GM12878 (cell line): ENCODE data around the gene ADAMTS16. TPM values are rescaled to one million over a fixed set of nuclear protein-coding genes. Genes with fewer than 3 reads are reported as not detected.

ENCODE experiments used
- ATAC-seq: fragments of 200-7000 bp; cut with Tn5 transposase; 3 replicates; pipeline ENCODE4 v1.9.1; 2020; ENCODE audit warnings: mild to moderate bottlenecking, moderate library complexity
- BruUV-seq: library from RNA; stranded (reverse); fragments of 400-500 nt; replicated peaks from 2 replicates; lab custom pipeline; 2021; lab: Mats Ljungman, UMichigan
- CTCF ChIA-PET: fragments of 300-600 bp; sonication (Branson Sonifier 250); formaldehyde crosslinking; extraction: SDS; loops from one replicate; lab custom pipeline; 2021; ENCODE audit warnings: inconsistent platforms; lab: Yijun Ruan, JAX
- POLR2A ChIA-PET: fragments of 350-600 bp; formaldehyde crosslinking; extraction: SDS; loops from one replicate; lab custom pipeline; 2021; ENCODE audit warnings: inconsistent platforms; lab: Charles Lee
- RAD21 ChIA-PET: fragments of 300-600 bp; sonication (Branson Sonifier 250); formaldehyde crosslinking; loops from one replicate; lab custom pipeline; 2023; ENCODE audit warnings: antibody characterized with exemption; ENCODE audit not compliant: unreplicated experiment; lab: Charles Lee
- SMC1A ChIA-PET: fragments of 300-600 bp; sonication (Branson Sonifier 250); formaldehyde crosslinking; loops from one replicate; lab custom pipeline; 2023; ENCODE audit not compliant: unreplicated experiment, uncharacterized antibody; lab: Charles Lee
- DNase-seq: peaks from one replicate; pipeline ENCODE4 v3.0.0-alpha.2; 2011; ENCODE audit warnings: low read depth, low spot score
- FAIRE-seq: peaks from 3 replicates; lab custom pipeline; 2011; peaks lifted over from hg19 to GRCh38; lab: Jason Lieb, UNC
- H2AFZ ChIP-seq: 2 replicates; pipeline ENCODE4 v1.6.0; 2011; ENCODE audit warnings: low read depth, low read length, control low read depth; ENCODE audit not compliant: control insufficient read depth
- H3K27ac ChIP-seq: 2 replicates; pipeline ENCODE4 v1.5.1; 2011; ENCODE audit warnings: control low read depth; ENCODE audit not compliant: control insufficient read depth, insufficient read depth
- H3K27me3 ChIP-seq, 2 experiments: replicated peaks in 1 of 2; 2 replicates each; pipeline versions ENCODE4 v1.6.0 to v1.6.1; 2011; ENCODE audit warnings: low read length in 1 of 2; ENCODE audit not compliant: control insufficient read depth in 2 of 2, insufficient read depth in 2 of 2
- H3K36me3 ChIP-seq, 2 experiments: 2 replicates each; pipeline ENCODE4 v1.5.1; 2011; ENCODE audit warnings: low read length in 1 of 2; ENCODE audit not compliant: control insufficient read depth in 2 of 2, insufficient read depth in 2 of 2
- H3K4me1 ChIP-seq: 2 replicates; pipeline ENCODE4 v1.6.1; 2011; ENCODE audit warnings: mild to moderate bottlenecking, low read length, moderate library complexity, mixed read lengths; ENCODE audit not compliant: control insufficient read depth, insufficient read depth
- H3K4me2 ChIP-seq: 2 replicates; pipeline ENCODE4 v1.6.0; 2011; ENCODE audit warnings: control low read depth; ENCODE audit not compliant: control insufficient read depth, insufficient read depth
- H3K4me3 ChIP-seq: fragments of 200-600 bp; sonication (generic); 2 replicates; pipeline ENCODE4 v1.5.1; 2016
- H3K79me2 ChIP-seq: 2 replicates; pipeline ENCODE4 v1.6.0; 2011; ENCODE audit warnings: low read length; ENCODE audit not compliant: control insufficient read depth, insufficient read depth
- H3K9ac ChIP-seq: 2 replicates; pipeline ENCODE4 v1.8.0; 2011; ENCODE audit warnings: low read length, control low read depth, mixed read lengths; ENCODE audit not compliant: control insufficient read depth, insufficient read depth
- H3K9me3 ChIP-seq: replicated peaks from 3 replicates; pipeline ENCODE4 v1.5.1; 2011; ENCODE audit warnings: mild to moderate bottlenecking, low read length; ENCODE audit not compliant: control insufficient read depth, insufficient read depth
- H4K20me1 ChIP-seq: 2 replicates; pipeline ENCODE4 v1.6.0; 2011; ENCODE audit not compliant: control insufficient read depth, insufficient read depth
- IRF4 ChIP-seq: IDR thresholded peaks from 2 replicates; pipeline ENCODE4 v1.6.1; 2011; ENCODE audit warnings: low read depth, low read length
- KAT2A ChIP-seq: conservative IDR thresholded peaks from 2 replicates; pipeline ENCODE4 v1.6.1; 2011; ENCODE audit warnings: low read depth, low read length; ENCODE audit not compliant: control insufficient read depth
- LARP7 ChIP-seq: fragments of 450-650 bp; IDR thresholded peaks from 2 replicates; pipeline ENCODE4 v1.6.1; 2017; ENCODE audit warnings: mild to moderate bottlenecking
- MTA3 ChIP-seq: IDR thresholded peaks from 2 replicates; pipeline ENCODE4 v1.6.1; 2012; ENCODE audit warnings: low read length, inconsistent platforms, borderline replicate concordance
- NFIC ChIP-seq: IDR thresholded peaks from 2 replicates; pipeline ENCODE4 v1.6.1; 2012; ENCODE audit warnings: low read depth, mild to moderate bottlenecking, inconsistent platforms, low read length, moderate library complexity
- NR2F1 ChIP-seq: fragments of 450-650 bp; conservative IDR thresholded peaks from 2 replicates; pipeline ENCODE4 v1.6.1; 2017; ENCODE audit warnings: mild to moderate bottlenecking
- POU2F2 ChIP-seq: IDR thresholded peaks from 3 replicates; pipeline ENCODE4 v1.6.1; 2011; ENCODE audit warnings: low read depth, mild to moderate bottlenecking, low read length, borderline replicate concordance
- SMAD1 ChIP-seq: fragments of 450-650 bp; IDR thresholded peaks from 2 replicates; pipeline ENCODE4 v1.6.1; 2018; ENCODE audit warnings: mild to moderate bottlenecking, low read depth; ENCODE audit not compliant: partially characterized antibody
- SREBF1 ChIP-seq: IDR thresholded peaks from 2 replicates; pipeline ENCODE4 v1.6.1; 2012; ENCODE audit warnings: mild to moderate bottlenecking, low read length
- SUPT20H ChIP-seq: IDR thresholded peaks from 2 replicates; pipeline ENCODE4 v1.6.1; 2011; ENCODE audit warnings: low read depth, mild to moderate bottlenecking, low read length, moderate library complexity, borderline replicate concordance; ENCODE audit not compliant: control insufficient read depth
- TCF7 ChIP-seq: IDR thresholded peaks from 2 replicates; pipeline ENCODE4 v1.6.1; 2014; ENCODE audit warnings: antibody characterized with exemption, borderline replicate concordance
- ZZZ3 ChIP-seq: IDR thresholded peaks from 2 replicates; pipeline ENCODE4 v1.6.1; 2011; ENCODE audit warnings: low read depth; ENCODE audit not compliant: control insufficient read depth, insufficient read length
- in situ Hi-C: fragments of 300-500 bp; cut with MboI; formaldehyde crosslinking; loops from 9 replicates; pipeline ENCODE4 v1.14.3; 2018; ENCODE audit warnings: mixed read lengths
- intact Hi-C: fragments of 100-400 bp; cut with micrococcal nuclease; formaldehyde crosslinking; loops from one replicate; pipeline ENCODE4 v1.14.2; 2022; ENCODE audit not compliant: unreplicated experiment
- polyA plus RNA-seq, 11 experiments: library from polyadenylated mRNA; depleted of rRNA in 4 of 11; unstranded in 6 of 11; stranded (reverse) in 5 of 11; fragments of >200 nt; fragmentation: Nextera tagmentation in 4 of 11; fragmentation: Illumina TruSeq in 1 of 11; extraction: Ambion mirVana in 4 of 11; extraction: Trizol in 1 of 11; gene quantifications; 1 replicate in 1 of 11; 2 replicates in 10 of 11; pipeline versions ENCODE4 v1.2.1 to v1.2.3, GENCODE V29; 2011 to 2016; ENCODE audit warnings: inconsistent platforms in 2 of 11, missing spikeins in 2 of 11, low read depth in 1 of 11
- total RNA-seq, 4 experiments: library from RNA; depleted of rRNA in 3 of 4; stranded (reverse); fragments of >200 nt in 3 of 4; fragmentation: Illumina TruSeq in 1 of 4; extraction: Trizol in 1 of 4; gene quantifications; 2 replicates each; pipeline versions ENCODE4 v1.2.1 to v1.2.3, GENCODE V29; 2013 to 2021
- TF ChIP-seq, protein P1 (sequence below): IDR thresholded peaks from 2 replicates; pipeline ENCODE4 v1.6.1; 2011; ENCODE audit warnings: borderline replicate concordance, low read depth, mild to moderate bottlenecking, moderate library complexity, mixed read lengths, low read length; ENCODE audit not compliant: insufficient read depth; ENCODE audit errors: extremely low read length
- TF ChIP-seq, protein P2 (sequence below), 3 experiments: IDR thresholded peaks in 2 of 3; conservative IDR thresholded peaks in 1 of 3; 2 replicates each; pipeline ENCODE4 v1.5.1; 2011; ENCODE audit warnings: low read depth in 3 of 3, low read length in 3 of 3, mild to moderate bottlenecking in 3 of 3, control low read depth in 2 of 3, moderate library complexity in 2 of 3, inconsistent platforms in 1 of 3, mixed read lengths in 1 of 3; ENCODE audit not compliant: control insufficient read depth in 2 of 3, insufficient read depth in 1 of 3; ENCODE audit errors: extremely low read depth in 1 of 3
- TF ChIP-seq, protein P3 (sequence below): IDR thresholded peaks from 2 replicates; pipeline ENCODE4 v1.6.1; 2012; ENCODE audit warnings: mild to moderate bottlenecking, low read depth, low read length
- TF ChIP-seq, protein P4 (sequence below): IDR thresholded peaks from 2 replicates; pipeline ENCODE4 v1.6.1; 2012; ENCODE audit warnings: low read length, inconsistent platforms
- TF ChIP-seq, protein P5 (sequence below): IDR thresholded peaks from 2 replicates; pipeline ENCODE4 v1.6.1; 2012; ENCODE audit warnings: low read depth, low read length, improper control_type of control experiment

Gene ADAMTS16
- total and polyA plus RNA-seq, 10 of the 15 experiments (the other 5 are each of a cell fraction or from before 2014, with no cell fraction given): 0.04 TPM; not detected in 9

DNA sequence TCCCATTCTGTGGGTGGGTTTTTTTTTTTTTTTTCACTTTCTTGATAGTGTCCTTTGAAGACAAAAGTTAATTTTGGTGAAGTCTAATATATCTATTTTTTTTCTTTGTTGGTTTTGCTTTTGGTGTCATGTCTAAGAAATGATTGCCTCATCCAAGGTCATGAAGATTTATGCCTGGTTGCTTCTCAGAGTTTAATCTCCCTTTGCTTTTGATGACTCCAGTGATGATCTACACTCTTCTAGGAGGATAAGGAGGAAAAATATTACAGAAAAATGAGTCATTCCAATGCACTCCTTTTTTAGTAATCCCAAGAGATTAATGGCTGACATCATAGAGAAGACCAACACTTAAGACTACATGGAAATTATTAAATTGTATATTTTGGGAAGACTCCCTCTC, 202.7 kb downstream of the ADAMTS16 start:
- H3K4me2 ChIP-seq: no peak overlapping the region
- H3K27me3 ChIP-seq: no peaks in the 10 kb centered on the region
- DNase-seq (no peak), ATAC-seq (no peak), FAIRE-seq (no peak)
- H3K36me3 ChIP-seq: no peaks in the 10 kb centered on the region
- in situ Hi-C loops: no loop called here
- ChIA-PET SMC1A (no interaction called here), POLR2A (interaction anchor here (0.5 kb wide), 1 partner anchor 183 kb away, joined by 3 read pairs; no protein-coding TSS in a partner anchor), CTCF (no interaction called here), RAD21 (no interaction called here)
- no TSS peak for BruUV-seq
- no peaks in the 10 kb centered on the region for H4K20me1 ChIP-seq
- no peaks in the 10 kb centered on the region for H3K79me2 ChIP-seq
- H3K9me3 ChIP-seq: no peaks in the 10 kb centered on the region
- no peaks in the 10 kb centered on the region for H3K4me1 ChIP-seq
- no peak overlapping the region for H3K9ac ChIP-seq
- H2AFZ ChIP-seq: no peak overlapping the region
- H3K27ac ChIP-seq: no peak overlapping the region
- H3K4me3 ChIP-seq: no peak overlapping the region
- intact Hi-C loops: no loop called here
- TF ChIP-seq, protein P1, sequence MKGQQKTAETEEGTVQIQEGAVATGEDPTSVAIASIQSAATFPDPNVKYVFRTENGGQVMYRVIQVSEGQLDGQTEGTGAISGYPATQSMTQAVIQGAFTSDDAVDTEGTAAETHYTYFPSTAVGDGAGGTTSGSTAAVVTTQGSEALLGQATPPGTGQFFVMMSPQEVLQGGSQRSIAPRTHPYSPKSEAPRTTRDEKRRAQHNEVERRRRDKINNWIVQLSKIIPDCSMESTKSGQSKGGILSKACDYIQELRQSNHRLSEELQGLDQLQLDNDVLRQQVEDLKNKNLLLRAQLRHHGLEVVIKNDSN: no peak
- TF ChIP-seq SMAD1: no peak
- TF ChIP-seq, protein P2, sequence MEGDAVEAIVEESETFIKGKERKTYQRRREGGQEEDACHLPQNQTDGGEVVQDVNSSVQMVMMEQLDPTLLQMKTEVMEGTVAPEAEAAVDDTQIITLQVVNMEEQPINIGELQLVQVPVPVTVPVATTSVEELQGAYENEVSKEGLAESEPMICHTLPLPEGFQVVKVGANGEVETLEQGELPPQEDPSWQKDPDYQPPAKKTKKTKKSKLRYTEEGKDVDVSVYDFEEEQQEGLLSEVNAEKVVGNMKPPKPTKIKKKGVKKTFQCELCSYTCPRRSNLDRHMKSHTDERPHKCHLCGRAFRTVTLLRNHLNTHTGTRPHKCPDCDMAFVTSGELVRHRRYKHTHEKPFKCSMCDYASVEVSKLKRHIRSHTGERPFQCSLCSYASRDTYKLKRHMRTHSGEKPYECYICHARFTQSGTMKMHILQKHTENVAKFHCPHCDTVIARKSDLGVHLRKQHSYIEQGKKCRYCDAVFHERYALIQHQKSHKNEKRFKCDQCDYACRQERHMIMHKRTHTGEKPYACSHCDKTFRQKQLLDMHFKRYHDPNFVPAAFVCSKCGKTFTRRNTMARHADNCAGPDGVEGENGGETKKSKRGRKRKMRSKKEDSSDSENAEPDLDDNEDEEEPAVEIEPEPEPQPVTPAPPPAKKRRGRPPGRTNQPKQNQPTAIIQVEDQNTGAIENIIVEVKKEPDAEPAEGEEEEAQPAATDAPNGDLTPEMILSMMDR (IDR thresholded peaks at IDR 0.05 in 2 of 3, conservative IDR thresholded peaks at IDR 0.05 in 1 of 3; ENCODE audit: control insufficient read depth in 2 of 3, extremely low read depth in 1 of 3, insufficient read depth in 1 of 3, low read depth in 3 of 3, low read length in 3 of 3): no peak
- TF ChIP-seq TCF7: no peak
- TF ChIP-seq KAT2A: no peak
- TF ChIP-seq POU2F2: no peak
- TF ChIP-seq, protein P3, sequence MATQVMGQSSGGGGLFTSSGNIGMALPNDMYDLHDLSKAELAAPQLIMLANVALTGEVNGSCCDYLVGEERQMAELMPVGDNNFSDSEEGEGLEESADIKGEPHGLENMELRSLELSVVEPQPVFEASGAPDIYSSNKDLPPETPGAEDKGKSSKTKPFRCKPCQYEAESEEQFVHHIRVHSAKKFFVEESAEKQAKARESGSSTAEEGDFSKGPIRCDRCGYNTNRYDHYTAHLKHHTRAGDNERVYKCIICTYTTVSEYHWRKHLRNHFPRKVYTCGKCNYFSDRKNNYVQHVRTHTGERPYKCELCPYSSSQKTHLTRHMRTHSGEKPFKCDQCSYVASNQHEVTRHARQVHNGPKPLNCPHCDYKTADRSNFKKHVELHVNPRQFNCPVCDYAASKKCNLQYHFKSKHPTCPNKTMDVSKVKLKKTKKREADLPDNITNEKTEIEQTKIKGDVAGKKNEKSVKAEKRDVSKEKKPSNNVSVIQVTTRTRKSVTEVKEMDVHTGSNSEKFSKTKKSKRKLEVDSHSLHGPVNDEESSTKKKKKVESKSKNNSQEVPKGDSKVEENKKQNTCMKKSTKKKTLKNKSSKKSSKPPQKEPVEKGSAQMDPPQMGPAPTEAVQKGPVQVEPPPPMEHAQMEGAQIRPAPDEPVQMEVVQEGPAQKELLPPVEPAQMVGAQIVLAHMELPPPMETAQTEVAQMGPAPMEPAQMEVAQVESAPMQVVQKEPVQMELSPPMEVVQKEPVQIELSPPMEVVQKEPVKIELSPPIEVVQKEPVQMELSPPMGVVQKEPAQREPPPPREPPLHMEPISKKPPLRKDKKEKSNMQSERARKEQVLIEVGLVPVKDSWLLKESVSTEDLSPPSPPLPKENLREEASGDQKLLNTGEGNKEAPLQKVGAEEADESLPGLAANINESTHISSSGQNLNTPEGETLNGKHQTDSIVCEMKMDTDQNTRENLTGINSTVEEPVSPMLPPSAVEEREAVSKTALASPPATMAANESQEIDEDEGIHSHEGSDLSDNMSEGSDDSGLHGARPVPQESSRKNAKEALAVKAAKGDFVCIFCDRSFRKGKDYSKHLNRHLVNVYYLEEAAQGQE: no peak
- TF ChIP-seq IRF4: no peak
- TF ChIP-seq, protein P4, sequence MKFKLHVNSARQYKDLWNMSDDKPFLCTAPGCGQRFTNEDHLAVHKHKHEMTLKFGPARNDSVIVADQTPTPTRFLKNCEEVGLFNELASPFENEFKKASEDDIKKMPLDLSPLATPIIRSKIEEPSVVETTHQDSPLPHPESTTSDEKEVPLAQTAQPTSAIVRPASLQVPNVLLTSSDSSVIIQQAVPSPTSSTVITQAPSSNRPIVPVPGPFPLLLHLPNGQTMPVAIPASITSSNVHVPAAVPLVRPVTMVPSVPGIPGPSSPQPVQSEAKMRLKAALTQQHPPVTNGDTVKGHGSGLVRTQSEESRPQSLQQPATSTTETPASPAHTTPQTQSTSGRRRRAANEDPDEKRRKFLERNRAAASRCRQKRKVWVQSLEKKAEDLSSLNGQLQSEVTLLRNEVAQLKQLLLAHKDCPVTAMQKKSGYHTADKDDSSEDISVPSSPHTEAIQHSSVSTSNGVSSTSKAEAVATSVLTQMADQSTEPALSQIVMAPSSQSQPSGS: no peak
- TF ChIP-seq, protein P5, sequence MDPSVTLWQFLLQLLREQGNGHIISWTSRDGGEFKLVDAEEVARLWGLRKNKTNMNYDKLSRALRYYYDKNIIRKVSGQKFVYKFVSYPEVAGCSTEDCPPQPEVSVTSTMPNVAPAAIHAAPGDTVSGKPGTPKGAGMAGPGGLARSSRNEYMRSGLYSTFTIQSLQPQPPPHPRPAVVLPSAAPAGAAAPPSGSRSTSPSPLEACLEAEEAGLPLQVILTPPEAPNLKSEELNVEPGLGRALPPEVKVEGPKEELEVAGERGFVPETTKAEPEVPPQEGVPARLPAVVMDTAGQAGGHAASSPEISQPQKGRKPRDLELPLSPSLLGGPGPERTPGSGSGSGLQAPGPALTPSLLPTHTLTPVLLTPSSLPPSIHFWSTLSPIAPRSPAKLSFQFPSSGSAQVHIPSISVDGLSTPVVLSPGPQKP: no peak
- no peak for TF ChIP-seq SUPT20H
- TF ChIP-seq NFIC: no peak
- no peak for TF ChIP-seq NR2F1
- TF ChIP-seq LARP7: no peak
- TF ChIP-seq MTA3: no peak
- no peak for TF ChIP-seq ZZZ3
- TF ChIP-seq SREBF1: no peak
